ENCODE data around the gene LRP6. TPM values are rescaled to one million over a fixed set of nuclear protein-coding genes. Genes with fewer than 3 reads are reported as not detected.

LRP6 gene
- total RNA-seq, 1 experiment from 2014 or later, result 22.0 TPM

DNA sequence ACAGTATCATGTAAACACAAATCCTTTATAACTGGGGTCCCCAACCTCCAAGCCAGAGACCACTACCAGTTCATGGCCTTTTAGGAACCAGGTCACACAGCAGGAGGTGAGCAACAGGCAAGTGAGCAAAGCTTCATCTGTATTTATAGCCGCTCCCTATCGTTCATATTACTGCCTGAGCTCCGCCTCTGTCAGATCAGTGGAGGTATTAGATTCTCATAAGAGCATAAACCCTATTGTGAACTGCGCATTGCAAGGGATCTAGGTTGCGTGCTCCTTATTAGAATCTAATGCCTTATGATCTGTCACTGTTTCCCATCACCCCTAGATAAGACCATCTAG lies 49.9 kb downstream of the LRP6 start:
- no peaks in the 10 kb centered on the region for H3K9me3 ChIP-seq (ENCODE audit: control insufficient read depth, insufficient read depth, low read depth, low read length)
- in situ Hi-C loops (cut with HindIII; ENCODE audit: low pct_unique_long_range_greater_than_20kb, low sequenced_read_pairs) (no loop called here), intact Hi-C loops (cut with micrococcal nuclease; ENCODE audit: unreplicated experiment) (no loop called here)
- H3K4me3 ChIP-seq (ENCODE audit: low read depth in 2 of 2, low read length in 2 of 2), result no peak overlapping the region
- no peaks in the 10 kb centered on the region for H3K27me3 ChIP-seq (ENCODE audit: control insufficient read depth, insufficient read depth, low read length)
- no peak for DNase-seq (ENCODE audit: low read depth, low spot score)
- ATAC-seq, result no peak
- TF ChIP-seq SIN3A (IDR thresholded peaks at IDR 0.05; ENCODE audit: borderline replicate concordance, insufficient read depth, low read depth, low read length), result no peak
- no peak for TF ChIP-seq CTCF (IDR thresholded peaks at IDR 0.05)
- H3K36me3 ChIP-seq (ENCODE audit: control insufficient read depth, insufficient read depth, low read length), result no peaks in the 10 kb centered on the region
- peaks cover 3% of the 10 kb centered on the region; the same call in 1 of the 2 replicates for H3K4me1 ChIP-seq (ENCODE audit: control insufficient read depth, insufficient read depth, low read length)
- no peak overlapping the region for H3K27ac ChIP-seq (ENCODE audit: low read length)
- CTCF ChIA-PET, result no interaction called here
- POLR2A ChIA-PET, result no interaction called here
- no TSS peak for BruUV-seq (replicated peaks)

DNA sequence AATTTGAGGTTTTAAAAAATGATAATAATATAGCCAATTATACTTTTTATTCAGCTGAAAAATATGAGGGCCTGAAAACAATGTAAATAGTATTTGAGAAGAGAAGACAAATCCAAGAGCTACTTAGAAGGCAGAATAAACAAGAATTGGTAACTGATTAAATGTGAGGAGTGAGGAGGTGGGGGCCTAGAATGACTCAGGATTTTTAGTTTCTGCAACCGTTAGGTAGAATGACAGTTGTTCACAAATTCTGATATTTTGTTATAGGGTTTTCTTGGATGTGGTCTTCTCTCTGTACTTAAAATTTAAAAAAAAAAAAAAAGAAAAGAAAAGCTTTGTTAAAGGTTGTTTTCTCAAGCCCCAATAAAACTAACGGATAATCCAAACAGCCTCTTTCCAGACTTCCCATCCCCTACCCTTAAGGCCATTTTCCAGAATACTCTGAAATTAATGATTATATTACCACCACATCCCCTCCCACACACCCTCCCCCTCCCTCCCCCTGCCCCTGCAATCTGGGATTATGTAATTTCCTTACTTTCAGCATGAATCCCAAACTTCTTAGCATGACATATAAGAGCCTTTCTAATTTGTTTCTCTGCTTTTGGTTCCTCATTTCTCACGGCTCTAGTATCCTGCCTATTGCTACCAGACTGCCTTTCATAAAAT lies 50.4 kb downstream of the LRP6 start:
- Histone ChIP-seq H3K27ac (ENCODE audit: low read length) (no peak overlapping the region), H3K27me3 (ENCODE audit: control insufficient read depth, insufficient read depth, low read length) (no peaks in the 10 kb centered on the region), H3K36me3 (ENCODE audit: control insufficient read depth, insufficient read depth, low read length) (no peaks in the 10 kb centered on the region), H3K9me3 (ENCODE audit: control insufficient read depth, insufficient read depth, low read depth, low read length) (no peaks in the 10 kb centered on the region), H3K4me1 (ENCODE audit: control insufficient read depth, insufficient read depth, low read length) (peaks cover 3% of the 10 kb centered on the region; the same call in 1 of the 2 replicates), H3K4me3 (ENCODE audit: low read depth in 2 of 2, low read length in 2 of 2) (no peak overlapping the region)
- BruUV-seq (replicated peaks), result no TSS peak
- intact Hi-C loops (cut with micrococcal nuclease; ENCODE audit: unreplicated experiment) (no loop called here), in situ Hi-C loops (cut with HindIII; ENCODE audit: low pct_unique_long_range_greater_than_20kb, low sequenced_read_pairs) (no loop called here)
- POLR2A ChIA-PET, result no interaction called here
- no peak for DNase-seq (ENCODE audit: low read depth, low spot score)
- TF ChIP-seq CTCF (IDR thresholded peaks at IDR 0.05) (no peak), POLR2AphosphoS5 (IDR thresholded peaks at IDR 0.05; ENCODE audit: low read depth, low read length) (no peak), SIN3A (IDR thresholded peaks at IDR 0.05; ENCODE audit: borderline replicate concordance, insufficient read depth, low read depth, low read length) (no peak), TCF7L2 (IDR thresholded peaks at IDR 0.05; ENCODE audit: low read depth, low read length) (no peak), REST (IDR thresholded peaks at IDR 0.05; ENCODE audit: insufficient read depth in 1 of 2, low read depth in 2 of 2, low read length in 1 of 2) (no peak)
- CTCF ChIA-PET, result interaction anchor here (0.6 kb wide), 1 partner anchor 1490 kb away, joined by 3 read pairs; no protein-coding TSS in a partner anchor
- no peak for ATAC-seq

Measured in Panc1 (cell line).